Thyroid gland (tissue), 4 donors: ENCODE measurements around the gene TMEM44. TPM values are rescaled to one million over a fixed set of nuclear protein-coding genes. Genes with fewer than 3 reads are reported as not detected.

Experiments used
- DNase-seq, 2 donors: peaks; one replicate each; pipeline ENCODE4 v3.0.0-alpha.2; 2019
- H3K27ac ChIP-seq, 3 donors: fragments of 200-600 bp; sonication (generic); 1 replicate in 2 of 3; 2 replicates in 1 of 3; pipeline ENCODE4 v1.5.1; 2016 to 2019; ENCODE audit warnings: mild to moderate bottlenecking in 1 of 3, moderate library complexity in 1 of 3
- H3K27me3 ChIP-seq: fragments of 200-600 bp; sonication (generic); one replicate; pipeline ENCODE4 v1.5.1; 2019
- H3K36me3 ChIP-seq, 2 donors: fragments of 200-600 bp; sonication (generic); one replicate each; pipeline ENCODE4 v1.5.1; 2016 to 2019
- H3K4me1 ChIP-seq, 2 donors: fragments of 200-600 bp; sonication (generic); one replicate each; pipeline ENCODE4 v1.5.1; 2017 to 2019
- H3K4me3 ChIP-seq, 3 donors: fragments of 200-600 bp; sonication (generic); replicated peaks in 1 of 3; 1 replicate in 2 of 3; 2 replicates in 1 of 3; pipeline ENCODE4 v1.5.1; 2016; ENCODE audit warnings: mild to moderate bottlenecking in 1 of 3
- H3K9me3 ChIP-seq: fragments of 200-600 bp; sonication (generic); one replicate; pipeline ENCODE4 v1.5.1; 2017
- POLR2A ChIP-seq, 2 donors: fragments of 450-650 bp; IDR thresholded peaks; one replicate each; pipeline ENCODE4 v1.6.1; 2017; ENCODE audit warnings: antibody characterized with exemption in 2 of 2, mild to moderate bottlenecking in 2 of 2, moderate library complexity in 1 of 2
- WGBS, 2 donors: methylation state at CpG; one replicate each; pipeline ENCODE4 v1.1.5; 2017; 5-methylcytosine and 5-hydroxymethylcytosine counted together
- intact Hi-C: fragments of 100-400 bp; cut with DNase I; formaldehyde crosslinking; loops from one replicate; pipeline ENCODE4 v1.15.1; 2023
- total RNA-seq, 4 donors: library from RNA; depleted of rRNA; stranded (reverse); fragments of >200 nt; gene quantifications; one replicate each; pipeline ENCODE4 v1.2.3, GENCODE V29; 2016
- TF ChIP-seq, protein P1 (sequence below), 6 experiments: fragments of 200-600 bp in 3 of 6; fragments of 450-650 bp in 3 of 6; sonication (generic) in 3 of 6; IDR thresholded peaks; one replicate each; pipeline ENCODE4 v1.5.1; 2016 to 2019; ENCODE audit warnings: antibody characterized with exemption in 6 of 6, mild to moderate bottlenecking in 2 of 6, inconsistent platforms in 1 of 6, moderate library complexity in 1 of 6

Gene TMEM44
- total RNA-seq, 4 donors from 2014 or later, result 6.3 to 11.0 (median 9.7) TPM

DNA sequence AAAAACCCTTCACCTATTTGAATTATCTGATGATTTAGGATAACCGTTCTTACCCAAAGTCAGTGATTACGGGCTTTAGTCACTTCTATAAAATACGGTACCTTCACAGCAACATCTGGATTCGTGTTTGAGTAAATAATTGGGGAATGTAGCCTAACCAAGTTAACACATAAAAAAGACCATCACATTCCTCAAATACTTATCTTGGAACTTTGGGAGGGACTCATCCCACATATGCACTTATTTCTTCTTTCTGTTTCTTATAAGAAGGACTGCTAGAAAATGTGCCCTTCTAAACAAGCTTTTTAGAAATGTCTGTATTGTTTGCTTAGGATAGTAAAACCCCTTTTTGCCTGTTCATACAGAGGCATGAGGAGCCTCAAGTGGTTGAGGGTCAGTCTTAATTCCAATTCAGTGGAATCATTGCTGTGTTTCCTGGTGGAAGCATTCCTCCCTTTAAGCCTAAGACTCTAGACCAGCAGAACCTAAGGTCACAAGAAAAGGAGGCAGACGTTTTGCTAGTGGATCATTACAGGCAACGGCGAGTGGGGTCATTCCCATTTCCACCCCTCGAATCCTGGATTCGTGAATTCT, 67.5 kb downstream of the TMEM44 start:
- WGBS, 2 donors, result 77 to 81% methylated on average over 9 of the region's 9 CpGs
- H3K27ac ChIP-seq, result no peak overlapping the region
- DNase-seq, result no peak
- TF ChIP-seq, protein P1, sequence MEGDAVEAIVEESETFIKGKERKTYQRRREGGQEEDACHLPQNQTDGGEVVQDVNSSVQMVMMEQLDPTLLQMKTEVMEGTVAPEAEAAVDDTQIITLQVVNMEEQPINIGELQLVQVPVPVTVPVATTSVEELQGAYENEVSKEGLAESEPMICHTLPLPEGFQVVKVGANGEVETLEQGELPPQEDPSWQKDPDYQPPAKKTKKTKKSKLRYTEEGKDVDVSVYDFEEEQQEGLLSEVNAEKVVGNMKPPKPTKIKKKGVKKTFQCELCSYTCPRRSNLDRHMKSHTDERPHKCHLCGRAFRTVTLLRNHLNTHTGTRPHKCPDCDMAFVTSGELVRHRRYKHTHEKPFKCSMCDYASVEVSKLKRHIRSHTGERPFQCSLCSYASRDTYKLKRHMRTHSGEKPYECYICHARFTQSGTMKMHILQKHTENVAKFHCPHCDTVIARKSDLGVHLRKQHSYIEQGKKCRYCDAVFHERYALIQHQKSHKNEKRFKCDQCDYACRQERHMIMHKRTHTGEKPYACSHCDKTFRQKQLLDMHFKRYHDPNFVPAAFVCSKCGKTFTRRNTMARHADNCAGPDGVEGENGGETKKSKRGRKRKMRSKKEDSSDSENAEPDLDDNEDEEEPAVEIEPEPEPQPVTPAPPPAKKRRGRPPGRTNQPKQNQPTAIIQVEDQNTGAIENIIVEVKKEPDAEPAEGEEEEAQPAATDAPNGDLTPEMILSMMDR (IDR thresholded peaks at IDR 0.05), result no peak
- no peak for TF ChIP-seq POLR2A (IDR thresholded peaks at IDR 0.05)
- H3K4me1 ChIP-seq, result no peaks in the 10 kb centered on the region
- no peak overlapping the region for H3K4me3 ChIP-seq
- intact Hi-C loops, result no loop called here
- no peaks in the 10 kb centered on the region for H3K27me3 ChIP-seq
- no peaks in the 10 kb centered on the region for H3K36me3 ChIP-seq
- H3K9me3 ChIP-seq, result no peaks in the 10 kb centered on the region

- TF ChIP-seq, protein P1 (IDR thresholded peaks at IDR 0.05), result no peak
- no peak for TF ChIP-seq POLR2A (IDR thresholded peaks at IDR 0.05)
- 85 to 87% methylated on average over 2 of the region's 2 CpGs for WGBS, 2 donors
- Histone ChIP-seq H3K27ac (no peak overlapping the region), H3K36me3 (no peaks in the 10 kb centered on the region), H3K4me3 (no peak overlapping the region), H3K4me1 (no peaks in the 10 kb centered on the region), H3K9me3 (no peaks in the 10 kb centered on the region), H3K27me3 (no peaks in the 10 kb centered on the region)
- no peak for DNase-seq
- intact Hi-C loops, result no loop called here
Observed at GRCh38 chr3:194562986-194563385, 70.2 kb downstream of the TMEM44 start.

GRCh38 chr3:194561306-194561974, 71.8 kb downstream of the TMEM44 start:
- peaks cover 0 to 3% of the 10 kb centered on the region in 2 donors for H3K4me1 ChIP-seq
- intact Hi-C loops, result no loop called here
- TF ChIP-seq POLR2A (IDR thresholded peaks at IDR 0.05), result no peak
- TF ChIP-seq, protein P1 (IDR thresholded peaks at IDR 0.05), result no peak
- DNase-seq, result no peak
- H3K9me3 ChIP-seq, result no peaks in the 10 kb centered on the region
- no peaks in the 10 kb centered on the region for H3K36me3 ChIP-seq
- H3K27ac ChIP-seq, result no peak overlapping the region
- H3K4me3 ChIP-seq, result no peak overlapping the region
- no peaks in the 10 kb centered on the region for H3K27me3 ChIP-seq
- WGBS, 2 donors, result 89 to 91% methylated on average over 7 of the region's 7 CpGs

DNA sequence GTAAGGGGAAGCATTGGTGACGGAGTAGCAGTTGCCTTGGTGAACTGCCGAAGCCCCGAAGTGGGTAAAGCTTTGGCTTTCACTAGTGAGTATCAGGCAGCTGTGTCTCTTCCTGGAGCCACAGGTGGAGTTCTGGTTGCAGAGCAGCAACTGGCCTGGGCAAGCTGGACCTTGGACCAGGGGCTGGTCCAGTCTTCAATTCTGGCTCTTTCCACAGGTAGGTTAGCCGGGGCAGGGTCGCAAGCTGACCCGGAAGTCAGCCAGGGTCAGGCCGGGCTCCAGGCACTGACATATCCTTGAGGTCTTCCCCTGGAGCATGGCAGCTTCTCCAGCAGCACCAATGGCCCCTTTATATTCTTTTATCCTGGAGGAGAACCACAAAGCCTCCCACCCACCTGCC, 73.2 kb downstream of the TMEM44 start:
- Histone ChIP-seq H3K36me3 (no peaks in the 10 kb centered on the region), H3K27ac (no peak overlapping the region), H3K4me3 (no peak overlapping the region), H3K27me3 (no peaks in the 10 kb centered on the region), H3K9me3 (no peaks in the 10 kb centered on the region), H3K4me1 (peaks cover 2 to 17% of the 10 kb centered on the region in 2 donors)
- no peak for DNase-seq
- TF ChIP-seq, protein P1 (IDR thresholded peaks at IDR 0.05), result no peak
- 92 to 98% methylated on average over 7 of the region's 7 CpGs for WGBS, 2 donors
- intact Hi-C loops, result no loop called here

DNA sequence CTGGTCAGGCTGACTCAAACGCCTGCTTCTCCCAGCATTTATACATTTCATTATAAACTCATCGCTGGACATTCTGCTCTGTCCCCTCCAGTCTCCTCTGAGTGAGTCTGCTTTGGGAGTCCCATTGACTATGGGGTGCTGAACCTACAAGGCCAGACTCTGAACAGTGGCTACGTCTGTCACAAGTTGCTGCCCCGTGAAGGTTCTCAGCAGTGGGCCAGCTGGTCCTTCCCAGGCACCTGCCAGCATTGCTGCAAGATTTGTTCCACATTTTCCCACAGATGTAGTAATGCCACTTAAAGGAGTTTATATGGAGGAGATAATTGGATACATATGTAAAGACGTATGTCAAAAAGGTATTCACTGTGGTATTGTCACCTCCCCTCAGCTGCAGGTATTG, 73.7 kb downstream of the TMEM44 start:
- intact Hi-C loops, result no loop called here
- no peaks in the 10 kb centered on the region for H3K27me3 ChIP-seq
- WGBS, 2 donors, result 93% methylated on average over 5 of the region's 5 CpGs
- TF ChIP-seq POLR2A (IDR thresholded peaks at IDR 0.05), result no peak
- TF ChIP-seq, protein P1 (IDR thresholded peaks at IDR 0.05), result no peak
- DNase-seq, result no peak
- no peak overlapping the region for H3K27ac ChIP-seq
- no peak overlapping the region for H3K4me3 ChIP-seq
- no peaks in the 10 kb centered on the region for H3K36me3 ChIP-seq
- no peaks in the 10 kb centered on the region for H3K9me3 ChIP-seq
- H3K4me1 ChIP-seq, result peaks cover 7 to 22% of the 10 kb centered on the region in 2 donors
